Non-pigmented ciliary epithelial cell (primary cell): Measurements from ENCODE around the gene PRKCE.

ENCODE experiments used
- DNase-seq: peaks from one replicate; pipeline ENCODE4 v3.0.0-alpha.2; 2010; ENCODE audit warnings: low read depth

Gene PRKCE

GRCh38 chr2:45631955-45632354, 19.5 kb upstream of the PRKCE start:
- DNase-seq, result no peak

- DNase-seq, result no peak
Measured at GRCh38 chr2:45634223-45634622, 17.3 kb upstream of the PRKCE start.

- DNase-seq, result no peak
Measured at GRCh38 chr2:45636008-45636407, 15.5 kb upstream of the PRKCE start.

GRCh38 chr2:45637440-45637839, 14.0 kb upstream of the PRKCE start:
- peak; percentile 26 for DNase-seq

- DNase-seq, result no peak
Measured at GRCh38 chr2:45640576-45640975, 10.9 kb upstream of the PRKCE start.

- DNase-seq, result no peak
Measured at GRCh38 chr2:45643095-45643494, 8.4 kb upstream of the PRKCE start.

- no peak for DNase-seq
Measured at GRCh38 chr2:45643543-45644542, 7.6 kb upstream of the PRKCE start.

- DNase-seq, result no peak
Measured at GRCh38 chr2:45646289-45646688, 5.2 kb upstream of the PRKCE start.

- DNase-seq, result no peak
Measured at GRCh38 chr2:45647356-45647755, 4.1 kb upstream of the PRKCE start.

- no peak for DNase-seq
Measured at GRCh38 chr2:45647986-45648520, 3.4 kb upstream of the PRKCE start.

GRCh38 chr2:45648636-45649035, 2.8 kb upstream of the PRKCE start:
- DNase-seq, result no peak

- no peak for DNase-seq
Measured at GRCh38 chr2:45649462-45649857, 2.0 kb upstream of the PRKCE start.

- no peak for DNase-seq
Measured at GRCh38 chr2:45649858-45650811, 1.3 kb upstream of the PRKCE start.

GRCh38 chr2:45650851-45651414, 542 bp upstream of the PRKCE start:
- peak; percentile 88 for DNase-seq

GRCh38 chr2:45652090-45653031, 886 bp downstream of the PRKCE start:
- no peak for DNase-seq

GRCh38 chr2:45653122-45653913, 1.8 kb downstream of the PRKCE start:
- no peak for DNase-seq

GRCh38 chr2:45654250-45654649, 2.8 kb downstream of the PRKCE start:
- DNase-seq, result no peak

GRCh38 chr2:45661828-45662227, 10.4 kb downstream of the PRKCE start:
- no peak for DNase-seq

GRCh38 chr2:45664635-45665261, 13.3 kb downstream of the PRKCE start:
- DNase-seq, result no peak

- no peak for DNase-seq
Measured at GRCh38 chr2:45668509-45668908, 17.0 kb downstream of the PRKCE start.
